ENCODE measurements around the gene THAP6.
"Not testable (repeated sequence)": the region's sequence is repeated elsewhere in the genome, so short reads cannot be mapped to it uniquely, and the experiment has no call there.

Gene THAP6, protein sequence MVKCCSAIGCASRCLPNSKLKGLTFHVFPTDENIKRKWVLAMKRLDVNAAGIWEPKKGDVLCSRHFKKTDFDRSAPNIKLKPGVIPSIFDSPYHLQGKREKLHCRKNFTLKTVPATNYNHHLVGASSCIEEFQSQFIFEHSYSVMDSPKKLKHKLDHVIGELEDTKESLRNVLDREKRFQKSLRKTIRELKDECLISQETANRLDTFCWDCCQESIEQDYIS

DNA sequence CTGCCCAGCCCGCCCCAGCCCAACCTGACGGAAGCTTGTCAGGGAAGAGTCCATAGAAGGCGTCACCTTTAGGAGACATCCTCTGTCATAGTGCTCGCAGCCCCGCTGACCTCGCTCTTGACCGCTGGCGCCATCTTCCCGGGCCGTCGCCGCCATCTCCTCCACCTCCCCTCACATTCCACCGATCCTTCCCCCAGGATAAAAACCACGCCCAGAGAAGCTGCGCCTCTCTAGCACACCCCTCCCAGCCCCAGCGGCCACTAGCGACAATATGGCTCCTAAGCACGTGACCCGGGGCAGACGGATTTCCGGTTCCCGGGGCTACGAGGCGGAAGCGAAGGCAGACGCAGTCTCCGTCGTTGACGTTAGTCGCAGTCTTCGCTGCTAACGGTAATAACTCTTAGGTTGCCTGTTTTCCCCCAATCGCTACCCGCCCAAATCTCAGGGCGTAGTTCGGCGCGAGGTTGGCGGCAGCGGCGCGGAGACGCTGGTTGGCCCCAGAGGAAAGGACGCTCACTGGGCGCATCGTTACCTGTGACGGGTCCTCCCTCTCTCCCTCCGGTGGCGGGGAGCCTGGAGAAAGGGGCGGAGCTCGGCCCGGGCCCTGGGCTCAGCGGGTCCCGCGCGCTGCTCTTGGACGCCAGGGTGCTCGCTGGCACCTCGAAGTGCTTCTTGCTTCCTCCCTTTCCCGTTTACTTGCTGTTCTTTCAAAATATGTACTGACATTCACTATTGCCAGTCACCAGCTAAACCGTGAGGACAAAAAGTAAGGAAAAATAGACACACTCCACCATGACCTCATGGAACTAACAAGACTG lies at the start of gene THAP6, which contains the start of gene RCHY1:
Gene THAP6, plus strand, starts transcription at position 343 of the 818 bp plus-strand sequence. CDS start 980 bp downstream, outside the sequence.
Gene RCHY1, minus strand, starts transcription at position 273 of the 818 bp plus-strand sequence. Its CDS starts 117 bp downstream, at position 156.
- H3K4me1 Mint-ChIP-seq: peaks cover 28% of the 10 kb centered on the region
- H3K27ac Mint-ChIP-seq: no peak within 1 kb of the TSS
- H3K4me3 Mint-ChIP-seq: no peak within 1 kb of the TSS
- H3K27me3 Mint-ChIP-seq: no peaks in the 10 kb centered on the region
- peaks cover 28% of the 10 kb centered on the region for H3K36me3 Mint-ChIP-seq
- ATAC-seq: peak; percentile 98
- H3K9me3 Mint-ChIP-seq: peaks cover 3% of the 10 kb centered on the region

DNA sequence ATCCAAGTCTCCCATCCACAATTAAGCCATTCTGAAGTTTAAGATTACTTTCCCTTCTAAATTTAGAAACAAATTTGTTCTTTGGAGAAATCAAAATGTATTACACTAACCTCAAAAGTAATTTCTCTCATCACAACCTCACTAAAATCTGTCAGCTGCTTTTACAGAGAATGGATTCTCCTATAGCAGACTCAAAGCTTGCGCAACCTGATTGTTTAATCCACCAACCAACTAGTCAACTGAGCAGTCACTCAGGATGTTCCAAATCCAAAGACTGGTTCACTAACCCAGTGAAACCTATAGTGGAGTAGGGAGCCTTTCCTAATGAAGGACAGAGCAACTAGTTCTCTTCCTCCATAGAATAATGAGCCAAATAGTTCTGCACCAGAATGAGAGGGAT lies 44.4 kb upstream of the THAP6 start:
- Mint-ChIP-seq H3K9me3 (no peaks in the 10 kb centered on the region), H3K27me3 (no peaks in the 10 kb centered on the region), H3K27ac (no peak overlapping the region), H3K4me1 (no peaks in the 10 kb centered on the region), H3K4me3 (no peak overlapping the region), H3K36me3 (peaks cover 16% of the 10 kb centered on the region)
- no peak for ATAC-seq

DNA sequence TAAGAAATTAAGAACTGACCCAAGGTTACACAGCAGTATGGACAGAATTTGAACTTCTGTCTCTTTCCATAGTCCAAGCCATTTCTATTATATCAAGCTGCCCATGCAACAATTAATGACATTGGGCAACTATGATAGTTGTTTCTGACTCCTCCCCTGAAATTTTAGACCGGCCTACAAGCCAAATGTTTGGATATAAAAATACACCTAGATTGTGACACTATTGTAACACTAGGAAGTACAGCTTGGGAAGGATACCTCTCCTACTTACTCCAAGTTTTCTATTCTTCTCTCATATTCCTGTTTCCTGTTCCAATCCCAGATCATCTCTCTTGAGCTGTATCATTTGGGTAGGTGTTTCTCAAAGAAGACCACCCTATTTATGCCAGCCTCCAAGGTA lies 43.5 kb upstream of the THAP6 start:
- H3K4me1 Mint-ChIP-seq: peaks cover 3% of the 10 kb centered on the region
- H3K4me3 Mint-ChIP-seq: no peak overlapping the region
- no peaks in the 10 kb centered on the region for H3K27me3 Mint-ChIP-seq
- H3K36me3 Mint-ChIP-seq: peaks cover 23% of the 10 kb centered on the region
- H3K9me3 Mint-ChIP-seq: no peaks in the 10 kb centered on the region
- no peak overlapping the region for H3K27ac Mint-ChIP-seq
- ATAC-seq: no peak

GRCh38 chr4:75477201-75477600 lies 37.1 kb upstream of the THAP6 start:
- Mint-ChIP-seq H3K4me3 (no peak overlapping the region), H3K9me3 (peaks cover 6% of the 10 kb centered on the region), H3K27ac (no peak overlapping the region), H3K27me3 (no peaks in the 10 kb centered on the region), H3K4me1 (peaks cover 4% of the 10 kb centered on the region), H3K36me3 (peaks cover 77% of the 10 kb centered on the region)
- ATAC-seq: no peak

- ATAC-seq: no peak
Observed at GRCh38 chr4:75484190-75484589, 30.1 kb upstream of the THAP6 start.

DNA sequence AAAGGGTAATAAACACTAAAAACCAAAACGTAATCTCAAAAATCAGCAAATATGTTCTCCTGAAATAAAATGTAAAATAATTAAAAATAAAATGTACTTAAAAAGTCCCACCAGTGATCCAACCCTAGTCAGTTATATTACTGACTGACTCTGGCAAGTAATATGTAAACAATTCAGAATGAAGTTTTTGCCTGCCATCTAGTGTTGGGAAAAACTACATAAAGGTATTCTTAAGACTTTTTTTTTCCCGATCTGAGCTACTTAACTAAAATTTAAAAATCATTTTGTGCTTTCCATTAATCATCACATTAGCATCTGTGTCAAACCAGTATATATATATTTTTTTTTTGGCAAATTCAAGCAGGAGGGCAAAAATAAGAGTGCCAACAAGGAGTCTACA lies 24.1 kb upstream of the THAP6 start:
- Mint-ChIP-seq H3K4me3 (no peak overlapping the region), H3K27me3 (no peaks in the 10 kb centered on the region), H3K27ac (no peak overlapping the region), H3K4me1 (no peaks in the 10 kb centered on the region), H3K36me3 (peaks cover 27% of the 10 kb centered on the region), H3K9me3 (no peaks in the 10 kb centered on the region)
- no peak for ATAC-seq

More at GRCh38 chr4:75484190-75484589, 30.1 kb upstream of the THAP6 start:
- Mint-ChIP-seq H3K4me3 (no peak overlapping the region), H3K27ac (no peak overlapping the region), H3K9me3 (no peaks in the 10 kb centered on the region), H3K4me1 (no peaks in the 10 kb centered on the region), H3K36me3 (peaks cover 28% of the 10 kb centered on the region), H3K27me3 (no peaks in the 10 kb centered on the region)

GRCh38 chr4:75494563-75494962 lies 19.7 kb upstream of the THAP6 start:
- Mint-ChIP-seq H3K9me3 (peaks cover 3% of the 10 kb centered on the region), H3K4me1 (peaks cover 27% of the 10 kb centered on the region), H3K27ac (no peak overlapping the region), H3K36me3 (peaks cover 66% of the 10 kb centered on the region), H3K4me3 (no peak overlapping the region), H3K27me3 (no peaks in the 10 kb centered on the region)
- no peak for ATAC-seq

DNA sequence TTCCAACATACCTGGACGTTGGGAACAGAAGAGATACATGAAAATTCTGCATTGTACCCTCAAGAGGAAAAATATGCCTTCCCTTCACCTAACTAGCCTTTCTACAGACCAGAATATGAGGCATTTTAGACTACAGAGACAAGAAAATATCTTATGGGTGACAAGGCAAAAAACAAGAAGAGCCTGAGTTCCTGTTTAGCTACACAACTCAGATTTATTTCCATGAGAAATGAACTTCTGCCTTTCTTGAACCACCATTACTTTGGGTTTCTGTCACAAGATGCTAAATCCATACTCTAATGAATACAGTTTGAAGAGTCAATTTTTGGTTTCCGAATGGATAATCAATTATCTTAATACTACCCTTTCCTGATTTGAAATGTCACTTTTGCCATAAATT lies 18.8 kb upstream of the THAP6 start:
- Mint-ChIP-seq H3K4me1 (peaks cover 27% of the 10 kb centered on the region), H3K4me3 (no peak overlapping the region), H3K9me3 (peaks cover 3% of the 10 kb centered on the region), H3K36me3 (peaks cover 67% of the 10 kb centered on the region), H3K27me3 (no peaks in the 10 kb centered on the region), H3K27ac (no peak overlapping the region)
- no peak for ATAC-seq

- H3K4me1 Mint-ChIP-seq: peaks cover 27% of the 10 kb centered on the region
- H3K27ac Mint-ChIP-seq: no peak overlapping the region
- H3K36me3 Mint-ChIP-seq: peaks cover 64% of the 10 kb centered on the region
- H3K4me3 Mint-ChIP-seq: no peak overlapping the region
- no peaks in the 10 kb centered on the region for H3K27me3 Mint-ChIP-seq
- no peak for ATAC-seq
- peaks cover 3% of the 10 kb centered on the region for H3K9me3 Mint-ChIP-seq
Observed at GRCh38 chr4:75496406-75496805, 17.9 kb upstream of the THAP6 start.

- H3K4me3 Mint-ChIP-seq: no peak overlapping the region
- peaks cover 3% of the 10 kb centered on the region for H3K9me3 Mint-ChIP-seq
- H3K27ac Mint-ChIP-seq: no peak overlapping the region
- H3K36me3 Mint-ChIP-seq: peaks cover 61% of the 10 kb centered on the region
- H3K27me3 Mint-ChIP-seq: no peaks in the 10 kb centered on the region
- H3K4me1 Mint-ChIP-seq: peaks cover 27% of the 10 kb centered on the region
- no peak for ATAC-seq
Observed at GRCh38 chr4:75497133-75497532, 17.1 kb upstream of the THAP6 start.

GRCh38 chr4:75498041-75498440 lies 16.2 kb upstream of the THAP6 start:
- Mint-ChIP-seq H3K27ac (no peak overlapping the region), H3K4me3 (no peak overlapping the region), H3K4me1 (peaks cover 27% of the 10 kb centered on the region), H3K9me3 (peaks cover 3% of the 10 kb centered on the region), H3K27me3 (no peaks in the 10 kb centered on the region), H3K36me3 (peaks cover 58% of the 10 kb centered on the region)
- no peak for ATAC-seq

DNA sequence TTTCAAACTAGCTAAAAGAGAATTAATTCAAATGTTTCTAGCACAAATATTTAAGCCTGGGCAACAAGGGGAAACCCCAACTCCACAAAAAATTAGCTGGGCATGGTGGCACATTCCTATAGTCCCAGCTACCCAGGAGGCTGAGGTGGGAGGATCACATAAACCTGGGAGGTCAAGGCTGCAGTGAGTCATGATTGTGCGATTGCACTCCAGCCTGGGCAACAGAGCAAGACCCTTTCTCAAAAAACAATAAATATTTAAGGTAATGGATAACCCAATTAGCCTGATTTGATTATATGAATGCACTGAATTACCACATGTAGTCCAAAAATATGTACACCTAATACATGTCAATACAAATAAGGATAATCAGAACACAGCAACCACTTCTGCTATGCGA lies 14.4 kb upstream of the THAP6 start:
- no peak for ATAC-seq
- Mint-ChIP-seq H3K27me3 (no peaks in the 10 kb centered on the region), H3K36me3 (peaks cover 48% of the 10 kb centered on the region), H3K4me3 (no peak overlapping the region), H3K9me3 (peaks cover 3% of the 10 kb centered on the region), H3K27ac (no peak overlapping the region), H3K4me1 (peaks cover 27% of the 10 kb centered on the region)

GRCh38 chr4:75502671-75503070 lies 11.6 kb upstream of the THAP6 start:
- ATAC-seq: no peak
- H3K4me3 Mint-ChIP-seq: no peak overlapping the region
- no peak overlapping the region for H3K27ac Mint-ChIP-seq
- H3K27me3 Mint-ChIP-seq: no peaks in the 10 kb centered on the region
- H3K4me1 Mint-ChIP-seq: peaks cover 25% of the 10 kb centered on the region
- peaks cover 3% of the 10 kb centered on the region for H3K9me3 Mint-ChIP-seq
- H3K36me3 Mint-ChIP-seq: peaks cover 49% of the 10 kb centered on the region

DNA sequence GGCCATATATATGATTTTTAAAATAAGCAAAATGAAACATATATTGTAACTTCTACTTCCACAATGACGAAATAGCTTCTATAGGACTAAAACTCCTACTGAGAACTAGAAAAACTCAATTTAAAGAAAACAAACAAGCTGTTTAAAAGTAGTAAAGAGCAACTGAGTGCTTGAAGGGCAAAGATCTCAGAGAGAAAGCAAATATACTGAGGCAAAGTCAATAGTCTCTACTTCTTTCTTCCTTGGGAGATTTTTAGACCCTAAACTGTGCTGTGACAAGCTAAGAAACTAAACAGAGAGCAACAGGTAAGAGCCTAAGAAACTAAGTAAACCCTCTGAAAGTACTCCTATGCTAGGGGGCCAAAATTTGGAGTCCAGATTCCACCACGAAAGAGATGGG lies 8.6 kb upstream of the THAP6 start:
- Mint-ChIP-seq H3K4me1 (peaks cover 30% of the 10 kb centered on the region), H3K27ac (no peak overlapping the region), H3K36me3 (peaks cover 39% of the 10 kb centered on the region), H3K4me3 (no peak overlapping the region), H3K9me3 (peaks cover 3% of the 10 kb centered on the region), H3K27me3 (no peaks in the 10 kb centered on the region)
- ATAC-seq: no peak

DNA sequence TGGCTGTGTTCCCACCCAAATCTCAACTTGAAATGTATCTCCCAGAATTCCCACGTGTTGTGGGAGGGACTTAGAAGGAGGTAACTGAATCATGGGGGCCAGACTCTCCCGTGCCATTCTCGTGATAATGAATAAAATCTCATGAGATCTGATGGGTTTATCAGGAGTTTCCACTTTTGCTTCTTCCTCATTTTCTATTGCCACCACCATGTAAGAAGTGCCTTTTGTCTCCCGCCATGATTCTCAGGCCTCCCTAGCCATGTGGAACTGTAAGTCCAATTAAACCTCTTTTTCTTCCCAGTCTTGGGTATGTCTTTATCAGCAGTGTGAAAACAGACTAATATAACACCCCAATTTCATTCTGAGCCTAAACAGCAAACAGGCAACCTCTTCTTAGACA lies 4.7 kb upstream of the THAP6 start:
- not testable (repeated sequence) for H3K27ac Mint-ChIP-seq, ATAC-seq, H3K27me3 Mint-ChIP-seq, H3K4me3 Mint-ChIP-seq, H3K9me3 Mint-ChIP-seq
- H3K36me3 Mint-ChIP-seq: peaks cover 39% of the 10 kb centered on the region
- H3K4me1 Mint-ChIP-seq: peaks cover 35% of the 10 kb centered on the region

DNA sequence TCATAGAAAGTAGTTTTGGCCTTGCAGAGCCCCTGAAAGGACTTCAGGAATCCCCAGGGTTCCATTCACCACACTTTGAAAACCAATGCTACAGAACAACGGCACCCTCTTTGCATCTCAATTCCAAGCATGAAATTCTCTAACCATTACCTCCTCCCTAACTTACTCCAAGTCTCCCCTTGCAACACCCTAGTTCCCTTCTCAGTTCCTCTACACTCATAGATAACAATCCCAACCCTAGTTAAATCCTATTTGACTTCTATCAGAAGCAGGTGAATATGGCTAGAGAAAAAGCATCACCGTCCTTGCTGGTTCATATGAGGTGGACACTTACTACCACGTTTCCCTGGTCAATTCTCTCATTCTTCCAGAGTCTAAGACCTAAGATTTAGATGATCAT lies 2.4 kb upstream of the THAP6 start:
- peaks cover 27% of the 10 kb centered on the region for H3K36me3 Mint-ChIP-seq

More for the DNA sequence above, 2.4 kb upstream of the THAP6 start:
- no peak overlapping the region for H3K27ac Mint-ChIP-seq
- H3K4me1 Mint-ChIP-seq: peaks cover 35% of the 10 kb centered on the region
- no peak overlapping the region for H3K4me3 Mint-ChIP-seq
- H3K9me3 Mint-ChIP-seq: peaks cover 3% of the 10 kb centered on the region
- ATAC-seq: no peak
- no peaks in the 10 kb centered on the region for H3K27me3 Mint-ChIP-seq

Data from stimulated activated memory B cell treated with anti-CD40 and anti-IgM and Interleukin-4, amounts not matched to agents 10 μg/mL and 1 μg/mL and 100 μg/mL, for 72 hours (primary cell).